ENCODE measurements around the gene ADARB1.

DNA sequence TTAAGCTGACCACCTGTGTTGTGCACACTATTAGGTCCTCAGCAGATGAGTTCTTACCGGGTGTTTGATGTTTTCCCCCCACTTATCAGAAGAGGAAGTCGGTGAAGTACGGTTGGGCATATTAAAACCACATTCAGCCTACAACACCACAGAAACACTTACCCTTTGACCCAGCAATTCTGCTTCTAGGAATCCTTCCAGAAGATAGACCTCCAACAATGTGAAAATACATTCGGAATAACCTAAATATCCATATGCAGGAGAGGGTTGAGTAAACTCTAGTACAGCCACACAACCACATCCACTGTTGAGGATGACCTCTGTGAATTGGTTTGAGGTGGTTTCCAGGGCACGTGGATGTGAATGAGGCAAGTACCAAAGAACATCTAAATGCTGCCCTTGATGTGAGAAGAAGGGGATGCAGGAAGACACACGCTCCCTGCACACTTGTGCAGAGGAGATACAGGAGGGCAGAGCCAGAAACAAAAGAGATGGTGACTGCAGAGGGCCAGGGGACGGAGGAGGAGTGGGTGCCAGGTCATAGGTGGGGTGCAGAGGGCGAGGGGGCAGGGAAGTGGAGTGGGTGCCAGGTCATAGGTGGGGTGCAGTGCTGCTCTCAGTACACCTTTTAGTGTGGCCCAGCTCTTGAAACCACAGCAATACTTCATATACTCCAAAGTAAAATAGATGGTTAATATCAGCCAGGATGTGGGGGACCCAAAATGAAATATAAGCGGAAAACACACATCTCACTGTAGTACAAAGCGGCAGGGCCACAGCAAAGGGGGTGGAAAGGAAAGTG is 12.8 kb downstream of the ADARB1 start:
- no peak for TF ChIP-seq JUN (CRISPR knock-in tag; IDR thresholded peaks at IDR 0.05)
- TF ChIP-seq, protein P1, sequence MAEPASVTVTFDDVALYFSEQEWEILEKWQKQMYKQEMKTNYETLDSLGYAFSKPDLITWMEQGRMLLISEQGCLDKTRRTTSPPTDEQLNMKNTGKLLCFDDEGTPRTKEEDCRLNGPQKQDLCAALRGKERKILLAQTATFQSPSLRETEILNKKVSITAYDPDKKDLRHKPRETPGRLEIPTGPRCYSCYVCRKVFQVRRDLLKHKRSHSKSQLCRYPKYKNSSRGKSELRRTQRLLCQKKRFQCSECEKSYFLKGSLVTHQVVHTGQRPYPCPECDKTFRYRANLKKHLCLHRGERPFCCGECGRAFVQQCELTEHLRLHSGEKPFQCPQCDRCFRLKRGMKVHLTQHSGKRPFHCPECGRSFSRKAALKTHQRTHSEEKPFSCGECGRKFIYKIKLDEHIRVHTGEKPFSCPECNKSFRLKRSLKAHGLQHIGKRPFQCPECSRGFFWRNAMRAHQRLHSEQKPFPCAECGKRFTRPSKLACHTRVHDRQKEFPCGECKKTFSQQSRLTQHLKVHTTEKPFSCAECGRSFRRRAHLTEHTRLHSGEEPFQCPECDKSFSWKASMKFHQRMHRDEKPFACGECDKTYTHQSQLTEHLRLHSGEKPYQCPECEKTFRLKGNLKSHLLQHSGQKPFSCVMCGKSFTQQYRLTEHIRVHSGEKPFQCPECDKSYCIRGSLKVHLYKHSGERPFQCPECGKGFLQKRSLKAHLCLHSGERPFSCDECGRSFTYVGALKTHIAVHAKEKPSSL (CRISPR knock-in tag; conservative IDR thresholded peaks at IDR 0.05): no peak
- TF ChIP-seq, protein P2, sequence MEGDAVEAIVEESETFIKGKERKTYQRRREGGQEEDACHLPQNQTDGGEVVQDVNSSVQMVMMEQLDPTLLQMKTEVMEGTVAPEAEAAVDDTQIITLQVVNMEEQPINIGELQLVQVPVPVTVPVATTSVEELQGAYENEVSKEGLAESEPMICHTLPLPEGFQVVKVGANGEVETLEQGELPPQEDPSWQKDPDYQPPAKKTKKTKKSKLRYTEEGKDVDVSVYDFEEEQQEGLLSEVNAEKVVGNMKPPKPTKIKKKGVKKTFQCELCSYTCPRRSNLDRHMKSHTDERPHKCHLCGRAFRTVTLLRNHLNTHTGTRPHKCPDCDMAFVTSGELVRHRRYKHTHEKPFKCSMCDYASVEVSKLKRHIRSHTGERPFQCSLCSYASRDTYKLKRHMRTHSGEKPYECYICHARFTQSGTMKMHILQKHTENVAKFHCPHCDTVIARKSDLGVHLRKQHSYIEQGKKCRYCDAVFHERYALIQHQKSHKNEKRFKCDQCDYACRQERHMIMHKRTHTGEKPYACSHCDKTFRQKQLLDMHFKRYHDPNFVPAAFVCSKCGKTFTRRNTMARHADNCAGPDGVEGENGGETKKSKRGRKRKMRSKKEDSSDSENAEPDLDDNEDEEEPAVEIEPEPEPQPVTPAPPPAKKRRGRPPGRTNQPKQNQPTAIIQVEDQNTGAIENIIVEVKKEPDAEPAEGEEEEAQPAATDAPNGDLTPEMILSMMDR (IDR thresholded peaks at IDR 0.05): no peak
- no peak for TF ChIP-seq FOXP1 (CRISPR knock-in tag; IDR thresholded peaks at IDR 0.05; ENCODE audit: borderline replicate concordance)
- TF ChIP-seq, protein P3, sequence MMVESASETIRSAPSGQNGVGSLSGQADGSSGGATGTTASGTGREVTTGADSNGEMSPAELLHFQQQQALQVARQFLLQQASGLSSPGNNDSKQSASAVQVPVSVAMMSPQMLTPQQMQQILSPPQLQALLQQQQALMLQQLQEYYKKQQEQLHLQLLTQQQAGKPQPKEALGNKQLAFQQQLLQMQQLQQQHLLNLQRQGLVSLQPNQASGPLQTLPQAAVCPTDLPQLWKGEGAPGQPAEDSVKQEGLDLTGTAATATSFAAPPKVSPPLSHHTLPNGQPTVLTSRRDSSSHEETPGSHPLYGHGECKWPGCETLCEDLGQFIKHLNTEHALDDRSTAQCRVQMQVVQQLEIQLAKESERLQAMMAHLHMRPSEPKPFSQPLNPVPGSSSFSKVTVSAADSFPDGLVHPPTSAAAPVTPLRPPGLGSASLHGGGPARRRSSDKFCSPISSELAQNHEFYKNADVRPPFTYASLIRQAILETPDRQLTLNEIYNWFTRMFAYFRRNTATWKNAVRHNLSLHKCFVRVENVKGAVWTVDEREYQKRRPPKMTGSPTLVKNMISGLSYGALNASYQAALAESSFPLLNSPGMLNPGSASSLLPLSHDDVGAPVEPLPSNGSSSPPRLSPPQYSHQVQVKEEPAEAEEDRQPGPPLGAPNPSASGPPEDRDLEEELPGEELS (CRISPR knock-in tag; IDR thresholded peaks at IDR 0.05): no peak
- TF ChIP-seq ZNF121 (CRISPR knock-in tag; IDR thresholded peaks at IDR 0.05): no peak
- TF ChIP-seq CREB1 (CRISPR knock-in tag; IDR thresholded peaks at IDR 0.05): no peak
- no peak for TF ChIP-seq SMAD4 (CRISPR knock-in tag; IDR thresholded peaks at IDR 0.05)
- no peak for TF ChIP-seq ELF4 (CRISPR knock-in tag; IDR thresholded peaks at IDR 0.05; ENCODE audit: low read depth)
- no peak for TF ChIP-seq ZBTB21 (CRISPR knock-in tag; IDR thresholded peaks at IDR 0.05; ENCODE audit: borderline replicate concordance)
- no peak for TF ChIP-seq SP1 (CRISPR knock-in tag; conservative IDR thresholded peaks at IDR 0.05)

All from WTC11 (cell line).